Measurements from ENCODE around the gene SYPL2. TPM values are rescaled to one million over a fixed set of nuclear protein-coding genes. Genes with fewer than 3 reads are reported as not detected.

Gene SYPL2
- total RNA-seq = under 1 TPM; 0.10 to 0.37 TPM

GRCh38 chr1:109466452-109467300 is at the start of gene SYPL2:
SYPL2 (plus strand) TSS chr1:109466546; CDS start chr1:109466844, 298 bp downstream.
- Mint-ChIP-seq H3K27ac (no peak within 1 kb of the TSS), H3K4me3 (peak within 1 kb of the TSS; percentile 74 to 75), H3K27me3 (ENCODE audit: low read depth) (peaks cover 88% of the 10 kb centered on the region), H3K9me3 (no peaks in the 10 kb centered on the region), H3K4me1 (ENCODE audit: low read depth) (no peaks in the 10 kb centered on the region), H3K36me3 (ENCODE audit: insufficient read depth in 2 of 2) (no peaks in the 10 kb centered on the region)
- peak; percentile 14 to 41 for DNase-seq
- peak; percentile 66 to 70 for ATAC-seq (replicated peaks in 1 of 2)

- Mint-ChIP-seq H3K27ac (peak overlapping the region; percentile 96), H3K36me3 (ENCODE audit: insufficient read depth in 2 of 2) (peaks cover 11 to 39% of the 10 kb centered on the region in 2 donors), H3K27me3 (ENCODE audit: low read depth) (no peaks in the 10 kb centered on the region), H3K4me3 (peak overlapping the region; percentile 90 to 98), H3K9me3 (no peaks in the 10 kb centered on the region), H3K4me1 (ENCODE audit: low read depth) (peaks cover 43% of the 10 kb centered on the region)
- DNase-seq (no peak), ATAC-seq (replicated peaks in 1 of 2) (no peak)
These were observed 42.8 kb upstream of the SYPL2 start for GRCh38 chr1:109423498-109423897.

GRCh38 chr1:109425391-109426280 is 40.7 kb upstream of the SYPL2 start:
- Mint-ChIP-seq H3K27ac (peak overlapping the region; percentile 96), H3K9me3 (no peaks in the 10 kb centered on the region), H3K27me3 (ENCODE audit: low read depth) (no peaks in the 10 kb centered on the region), H3K36me3 (ENCODE audit: insufficient read depth in 2 of 2) (peaks cover 11 to 28% of the 10 kb centered on the region in 2 donors), H3K4me3 (peak overlapping the region; percentile 90 to 98), H3K4me1 (ENCODE audit: low read depth) (peaks cover 43% of the 10 kb centered on the region)
- ATAC-seq (replicated peaks in 1 of 2) = peak; percentile 67 to 70
- peak; percentile 76 to 83 for DNase-seq

DNA sequence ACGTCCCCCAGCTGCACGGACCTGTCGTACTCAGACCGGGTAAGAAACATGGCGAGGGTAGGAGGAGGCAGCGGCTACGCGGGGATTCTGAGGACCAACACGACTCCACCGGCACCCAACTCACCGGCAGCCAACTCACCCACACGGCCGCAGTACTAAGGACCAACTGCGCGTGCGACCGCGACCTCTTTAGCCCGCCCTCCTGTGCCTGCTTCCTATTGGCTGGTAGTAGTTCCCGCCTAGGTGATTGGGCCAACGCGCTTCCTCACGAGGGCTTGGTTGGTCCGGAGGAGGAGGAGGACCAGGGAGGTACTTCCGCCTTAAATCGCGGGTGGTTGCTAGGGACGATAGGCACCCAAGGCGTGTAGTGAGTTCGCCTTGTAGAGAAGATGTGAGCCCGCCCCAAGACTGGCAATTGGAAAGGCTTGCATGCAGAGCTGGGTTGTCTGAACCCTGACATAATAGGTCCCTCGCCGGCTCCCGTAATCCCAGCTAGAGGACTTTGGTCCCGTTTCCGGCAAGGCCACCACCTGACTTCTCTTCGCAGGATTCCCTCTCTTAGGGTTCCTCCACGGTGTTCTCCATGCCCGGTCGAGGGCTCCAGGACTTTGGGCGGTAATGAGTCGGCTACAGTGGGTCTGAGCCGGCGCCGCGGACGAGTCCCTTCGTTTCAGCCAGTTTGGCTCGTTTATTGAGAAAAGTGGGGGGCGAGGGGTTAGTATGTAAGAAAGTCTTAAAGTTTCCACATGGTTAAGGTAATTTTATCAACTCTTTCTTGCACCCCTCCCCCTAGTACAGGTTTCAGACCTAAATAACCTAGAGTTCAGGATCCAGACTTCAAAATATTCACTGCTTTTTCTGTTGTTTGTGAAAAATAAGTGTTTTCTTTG is 39.8 kb upstream of the SYPL2 start, which contains the start of gene PSMA5:
TSS of gene PSMA5 (minus strand) at position 168 of the 890 bp plus-strand sequence. CDS start at position 50, 118 bp downstream.
- H3K27ac Mint-ChIP-seq = peak within 1 kb of the TSS; percentile 96
- DNase-seq = peak; percentile 94 to 97
- no peaks in the 10 kb centered on the region for H3K9me3 Mint-ChIP-seq
- peak within 1 kb of the TSS; percentile 90 to 98 for H3K4me3 Mint-ChIP-seq
- no peaks in the 10 kb centered on the region for H3K27me3 Mint-ChIP-seq (ENCODE audit: low read depth)
- ATAC-seq (replicated peaks in 1 of 2) = peak; percentile 94 to 95
- H3K36me3 Mint-ChIP-seq (ENCODE audit: insufficient read depth in 2 of 2) = peaks cover 9 to 25% of the 10 kb centered on the region in 2 donors
- H3K4me1 Mint-ChIP-seq (ENCODE audit: low read depth) = peaks cover 43% of the 10 kb centered on the region

GRCh38 chr1:109427171-109427467 is 39.2 kb upstream of the SYPL2 start:
- Mint-ChIP-seq H3K4me1 (ENCODE audit: low read depth) (peaks cover 39% of the 10 kb centered on the region), H3K9me3 (no peaks in the 10 kb centered on the region), H3K27me3 (ENCODE audit: low read depth) (no peaks in the 10 kb centered on the region), H3K27ac (peak overlapping the region; percentile 96), H3K4me3 (peak overlapping the region; percentile 90 to 98), H3K36me3 (ENCODE audit: insufficient read depth in 2 of 2) (peaks cover 9 to 22% of the 10 kb centered on the region in 2 donors)
- no peak for DNase-seq
- no peak for ATAC-seq (replicated peaks in 1 of 2)

DNA sequence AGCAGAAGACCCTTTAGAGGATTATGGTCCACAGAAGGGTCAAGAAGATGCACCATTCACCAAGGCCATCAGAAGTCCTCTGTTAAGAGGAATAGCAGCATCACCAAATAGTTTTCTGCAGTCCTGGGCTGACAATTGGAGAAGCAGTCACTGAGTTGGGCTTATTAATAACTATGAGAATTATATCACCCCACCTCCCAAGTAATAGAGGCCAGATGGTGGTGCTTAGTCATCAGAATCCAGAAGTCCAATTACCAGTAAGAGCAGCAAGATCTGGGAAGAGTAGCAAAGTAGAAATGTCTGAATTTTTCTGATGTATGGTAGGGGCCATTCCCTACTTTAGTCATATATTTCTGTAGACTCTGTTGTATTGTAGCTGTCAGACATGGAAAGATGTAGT is 34.0 kb upstream of the SYPL2 start:
- Mint-ChIP-seq H3K4me3 (no peak overlapping the region), H3K4me1 (ENCODE audit: low read depth) (peaks cover 7% of the 10 kb centered on the region)
- DNase-seq = no peak

GRCh38 chr1:109433322-109433721 is 33.0 kb upstream of the SYPL2 start:
- Mint-ChIP-seq H3K27me3 (ENCODE audit: low read depth) (peaks cover 7% of the 10 kb centered on the region), H3K9me3 (peaks cover 0 to 3% of the 10 kb centered on the region in 2 donors), H3K36me3 (ENCODE audit: insufficient read depth in 2 of 2) (peaks cover 0 to 2% of the 10 kb centered on the region in 2 donors), H3K4me3 (no peak overlapping the region), H3K4me1 (ENCODE audit: low read depth) (no peaks in the 10 kb centered on the region), H3K27ac (no peak overlapping the region)
- ATAC-seq (replicated peaks in 1 of 2) (no peak), DNase-seq (no peak)

More for the DNA sequence above, 34.0 kb upstream of the SYPL2 start:
- H3K27ac Mint-ChIP-seq = no peak overlapping the region
- no peak for ATAC-seq (replicated peaks in 1 of 2)
- peaks cover 0 to 2% of the 10 kb centered on the region in 2 donors for H3K36me3 Mint-ChIP-seq (ENCODE audit: insufficient read depth in 2 of 2)
- peaks cover 7% of the 10 kb centered on the region for H3K27me3 Mint-ChIP-seq (ENCODE audit: low read depth)
- H3K9me3 Mint-ChIP-seq = peaks cover 0 to 3% of the 10 kb centered on the region in 2 donors

- H3K27ac Mint-ChIP-seq = no peak overlapping the region
- H3K4me3 Mint-ChIP-seq = no peak overlapping the region
- no peaks in the 10 kb centered on the region for H3K4me1 Mint-ChIP-seq (ENCODE audit: low read depth)
- peaks cover 0 to 2% of the 10 kb centered on the region in 2 donors for H3K36me3 Mint-ChIP-seq (ENCODE audit: insufficient read depth in 2 of 2)
- peaks cover 7% of the 10 kb centered on the region for H3K27me3 Mint-ChIP-seq (ENCODE audit: low read depth)
- ATAC-seq (replicated peaks in 1 of 2) (no peak), DNase-seq (no peak)
- peaks cover 0 to 3% of the 10 kb centered on the region in 2 donors for H3K9me3 Mint-ChIP-seq
These were observed 31.9 kb upstream of the SYPL2 start for GRCh38 chr1:109434484-109434883.

GRCh38 chr1:109438798-109439297 is 27.5 kb upstream of the SYPL2 start:
- ATAC-seq (replicated peaks in 1 of 2) (peak; percentile 34 to 41), DNase-seq (no peak)
- Mint-ChIP-seq H3K36me3 (ENCODE audit: insufficient read depth in 2 of 2) (peaks cover 0 to 2% of the 10 kb centered on the region in 2 donors), H3K9me3 (peaks cover 0 to 3% of the 10 kb centered on the region in 2 donors), H3K27me3 (ENCODE audit: low read depth) (peaks cover 7% of the 10 kb centered on the region), H3K4me1 (ENCODE audit: low read depth) (no peaks in the 10 kb centered on the region), H3K27ac (no peak overlapping the region), H3K4me3 (no peak overlapping the region)

- no peak overlapping the region for H3K4me3 Mint-ChIP-seq
- H3K36me3 Mint-ChIP-seq (ENCODE audit: insufficient read depth in 2 of 2) = no peaks in the 10 kb centered on the region
- H3K27ac Mint-ChIP-seq = no peak overlapping the region
- DNase-seq (no peak), ATAC-seq (replicated peaks in 1 of 2) (no peak)
- H3K4me1 Mint-ChIP-seq (ENCODE audit: low read depth) = no peaks in the 10 kb centered on the region
- peaks cover 9% of the 10 kb centered on the region for H3K27me3 Mint-ChIP-seq (ENCODE audit: low read depth)
- no peaks in the 10 kb centered on the region for H3K9me3 Mint-ChIP-seq
These were observed 25.3 kb upstream of the SYPL2 start for GRCh38 chr1:109441069-109441468.

- Mint-ChIP-seq H3K9me3 (no peaks in the 10 kb centered on the region), H3K4me1 (ENCODE audit: low read depth) (no peaks in the 10 kb centered on the region), H3K4me3 (no peak overlapping the region), H3K27ac (no peak overlapping the region), H3K27me3 (ENCODE audit: low read depth) (peaks cover 9% of the 10 kb centered on the region), H3K36me3 (ENCODE audit: insufficient read depth in 2 of 2) (no peaks in the 10 kb centered on the region)
- ATAC-seq (replicated peaks in 1 of 2) = no peak
- no peak for DNase-seq
These were observed 22.9 kb upstream of the SYPL2 start for GRCh38 chr1:109443476-109443875.

GRCh38 chr1:109444346-109444745 is 22.0 kb upstream of the SYPL2 start:
- no peaks in the 10 kb centered on the region for H3K36me3 Mint-ChIP-seq (ENCODE audit: insufficient read depth in 2 of 2)

More at GRCh38 chr1:109444346-109444745, 22.0 kb upstream of the SYPL2 start:
- peaks cover 9% of the 10 kb centered on the region for H3K27me3 Mint-ChIP-seq (ENCODE audit: low read depth)
- no peaks in the 10 kb centered on the region for H3K4me1 Mint-ChIP-seq (ENCODE audit: low read depth)
- ATAC-seq (replicated peaks in 1 of 2) (no peak), DNase-seq (no peak)
- no peaks in the 10 kb centered on the region for H3K9me3 Mint-ChIP-seq
- H3K4me3 Mint-ChIP-seq = no peak overlapping the region
- H3K27ac Mint-ChIP-seq = no peak overlapping the region
